BE2C (cell line): ENCODE data around the gene RNASEH2C.

Experiments used
- DNase-seq: peaks from one replicate; pipeline ENCODE4 v3.0.0-alpha.2; 2020
- H3K27me3 ChIP-seq: fragments of 250-450 bp; sonication (Bioruptor Pico); 2 replicates; pipeline ENCODE4 v1.5.1; 2020; ENCODE audit warnings: mild to moderate bottlenecking
- H3K36me3 ChIP-seq: fragments of 250-450 bp; sonication (Bioruptor Pico); 2 replicates; pipeline ENCODE4 v1.5.1; 2020; ENCODE audit warnings: mild to moderate bottlenecking
- H3K4me1 ChIP-seq: fragments of 250-450 bp; sonication (Bioruptor Pico); 2 replicates; pipeline ENCODE4 v1.5.1; 2020
- H3K4me3 ChIP-seq: 2 replicates; pipeline ENCODE4 v1.5.1; 2011; ENCODE audit warnings: low read depth, low read length
- H3K9me3 ChIP-seq: fragments of 250-450 bp; sonication (Bioruptor Pico); 2 replicates; pipeline ENCODE4 v1.5.1; 2020
- CTCF ChIP-seq: IDR thresholded peaks from 2 replicates; pipeline ENCODE4 v1.5.1; 2012; ENCODE audit warnings: mild to moderate bottlenecking, low read depth, low read length

Gene RNASEH2C

GRCh38 chr11:65714433-65714832 lies 6.2 kb downstream of the RNASEH2C start:
- TF ChIP-seq CTCF, result no peak
- Histone ChIP-seq H3K4me3 (no peak overlapping the region), H3K27me3 (no peaks in the 10 kb centered on the region), H3K9me3 (no peaks in the 10 kb centered on the region), H3K36me3 (peaks cover 63% of the 10 kb centered on the region), H3K4me1 (peaks cover 8% of the 10 kb centered on the region)
- no peak for DNase-seq

GRCh38 chr11:65713212-65713969 lies 7.2 kb downstream of the RNASEH2C start:
- Histone ChIP-seq H3K9me3 (no peaks in the 10 kb centered on the region), H3K4me3 (peak overlapping the region; percentile 85), H3K36me3 (peaks cover 52% of the 10 kb centered on the region), H3K27me3 (no peaks in the 10 kb centered on the region), H3K4me1 (peaks cover 4% of the 10 kb centered on the region)
- no peak for TF ChIP-seq CTCF
- DNase-seq, result no peak

- H3K9me3 ChIP-seq, result no peaks in the 10 kb centered on the region
- peaks cover 45% of the 10 kb centered on the region for H3K36me3 ChIP-seq
- TF ChIP-seq CTCF, result no peak
- H3K27me3 ChIP-seq, result no peaks in the 10 kb centered on the region
- DNase-seq, result no peak
- peak overlapping the region; percentile 85 for H3K4me3 ChIP-seq
- H3K4me1 ChIP-seq, result peaks cover 4% of the 10 kb centered on the region
These were observed 7.9 kb downstream of the RNASEH2C start for GRCh38 chr11:65712633-65713076.

- Histone ChIP-seq H3K9me3 (no peaks in the 10 kb centered on the region), H3K36me3 (peaks cover 38% of the 10 kb centered on the region), H3K4me3 (peak within 1 kb of the TSS; percentile 85), H3K27me3 (no peaks in the 10 kb centered on the region), H3K4me1 (peaks cover 4% of the 10 kb centered on the region)
- peak; percentile 98 for DNase-seq
- TF ChIP-seq CTCF, result peak; percentile 98
These were observed 8.6 kb downstream of the RNASEH2C start, which contains the start of gene KAT5 for GRCh38 chr11:65711785-65712632. TSS of gene KAT5 (plus strand) at chr11:65712252. CDS start at chr11:65712268, 16 bp downstream.

- Histone ChIP-seq H3K4me1 (peaks cover 4% of the 10 kb centered on the region), H3K4me3 (no peak overlapping the region), H3K36me3 (peaks cover 27% of the 10 kb centered on the region), H3K27me3 (no peaks in the 10 kb centered on the region; the same call in none of the 2 replicates), H3K9me3 (no peaks in the 10 kb centered on the region)
- no peak for TF ChIP-seq CTCF
- no peak for DNase-seq
These were observed 10.2 kb downstream of the RNASEH2C start for GRCh38 chr11:65710421-65710820.
